Measurements from ENCODE around the gene DAB2IP.

The DAB2IP gene

DNA sequence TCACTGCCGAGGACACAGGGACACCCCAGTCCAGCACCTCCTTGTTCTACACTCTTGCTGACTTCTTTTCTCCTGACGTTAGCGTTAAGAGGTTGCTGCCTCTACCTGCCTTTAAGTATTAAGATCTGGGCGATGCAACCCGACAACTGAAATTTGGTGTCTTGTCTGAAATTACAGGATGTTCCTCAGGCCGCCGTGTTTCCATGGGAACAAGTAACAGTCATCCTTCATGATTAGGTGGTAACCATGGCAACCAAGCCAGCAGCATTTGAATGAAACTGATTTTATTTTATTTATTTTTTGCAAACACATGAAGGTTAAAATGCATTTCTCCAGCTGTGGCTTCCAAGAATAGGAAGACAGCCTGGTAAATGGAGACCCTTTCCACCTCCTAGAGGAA, 20.8 kb downstream of the DAB2IP start:
- Histone ChIP-seq H3K9me3 (ENCODE audit: insufficient read depth, low read length) (no peaks in the 10 kb centered on the region), H3K9me2 (replicated peaks; ENCODE audit: insufficient read depth, low read length) (no peaks in the 10 kb centered on the region), H3K79me2 (ENCODE audit: insufficient read depth, low read length) (no peaks in the 10 kb centered on the region), H3K36me3 (ENCODE audit: low read length) (no peaks in the 10 kb centered on the region), H3K9ac (ENCODE audit: low read length) (no peak overlapping the region), H3K4me3 (ENCODE audit: insufficient read depth, low read length, poor library complexity, severe bottlenecking) (no peak overlapping the region), H3K27ac (ENCODE audit: low read depth, low read length) (no peak overlapping the region), H3K4me2 (ENCODE audit: low read depth, low read length, poor library complexity, severe bottlenecking) (no peak overlapping the region), H4K20me1 (ENCODE audit: low read depth, low read length) (no peaks in the 10 kb centered on the region), H2AFZ (ENCODE audit: low read depth, low read length, severe bottlenecking) (no peak overlapping the region), H3K27me3 (ENCODE audit: low read length) (no peaks in the 10 kb centered on the region), H3F3A (ENCODE audit: insufficient read depth) (no peaks in the 10 kb centered on the region)
- TF ChIP-seq EZH2phosphoT487 (conservative IDR thresholded peaks at IDR 0.05; ENCODE audit: low read length) (no peak), CTCF (IDR thresholded peaks at IDR 0.05; ENCODE audit: insufficient read depth, low read length, poor library complexity, severe bottlenecking) (no peak)

DNA sequence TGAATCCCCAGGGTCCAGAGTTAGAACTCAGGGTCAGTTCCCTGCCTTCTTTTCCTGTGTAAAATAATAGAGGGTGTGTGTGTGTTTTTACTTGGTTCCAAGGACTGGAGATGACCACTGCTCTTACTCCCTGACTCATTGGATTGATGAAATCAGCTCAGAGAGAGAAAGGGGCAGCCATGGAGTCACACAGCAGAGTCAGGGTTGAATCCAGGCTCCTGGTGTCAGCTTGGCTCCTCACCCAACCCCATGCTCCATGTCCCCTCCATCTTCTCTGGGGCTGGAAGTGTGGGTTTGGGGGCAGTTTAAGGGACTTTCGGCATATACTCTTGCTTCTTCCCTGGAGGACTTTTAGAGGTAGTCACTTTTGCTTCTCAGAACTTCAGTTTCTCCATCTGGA, 21.6 kb downstream of the DAB2IP start:
- H3K9me3 ChIP-seq (ENCODE audit: insufficient read depth, low read length) = no peaks in the 10 kb centered on the region
- H3K9me2 ChIP-seq (replicated peaks; ENCODE audit: insufficient read depth, low read length) = no peaks in the 10 kb centered on the region
- H3F3A ChIP-seq (ENCODE audit: insufficient read depth) = no peaks in the 10 kb centered on the region
- no peaks in the 10 kb centered on the region for H4K20me1 ChIP-seq (ENCODE audit: low read depth, low read length)
- H3K79me2 ChIP-seq (ENCODE audit: insufficient read depth, low read length) = no peaks in the 10 kb centered on the region
- H3K36me3 ChIP-seq (ENCODE audit: low read length) = no peaks in the 10 kb centered on the region
- no peak overlapping the region for H3K27ac ChIP-seq (ENCODE audit: low read depth, low read length)
- no peak overlapping the region for H2AFZ ChIP-seq (ENCODE audit: low read depth, low read length, severe bottlenecking)
- H3K4me2 ChIP-seq (ENCODE audit: low read depth, low read length, poor library complexity, severe bottlenecking) = no peak overlapping the region
- no peaks in the 10 kb centered on the region for H3K27me3 ChIP-seq (ENCODE audit: low read length)
- H3K9ac ChIP-seq (ENCODE audit: low read length) = no peak overlapping the region
- TF ChIP-seq EZH2phosphoT487 (conservative IDR thresholded peaks at IDR 0.05; ENCODE audit: low read length) (no peak), CTCF (IDR thresholded peaks at IDR 0.05; ENCODE audit: insufficient read depth, low read length, poor library complexity, severe bottlenecking) (no peak)
- no peak overlapping the region for H3K4me3 ChIP-seq (ENCODE audit: insufficient read depth, low read length, poor library complexity, severe bottlenecking)

GRCh38 chr9:121673576-121673975, 22.1 kb downstream of the DAB2IP start:
- H3K9me3 ChIP-seq (ENCODE audit: insufficient read depth, low read length) = no peaks in the 10 kb centered on the region
- no peaks in the 10 kb centered on the region for H4K20me1 ChIP-seq (ENCODE audit: low read depth, low read length)
- no peaks in the 10 kb centered on the region for H3F3A ChIP-seq (ENCODE audit: insufficient read depth)
- no peaks in the 10 kb centered on the region for H3K27me3 ChIP-seq (ENCODE audit: low read length)
- H3K36me3 ChIP-seq (ENCODE audit: low read length) = no peaks in the 10 kb centered on the region
- TF ChIP-seq EZH2phosphoT487 (conservative IDR thresholded peaks at IDR 0.05; ENCODE audit: low read length) = no peak
- TF ChIP-seq CTCF (IDR thresholded peaks at IDR 0.05; ENCODE audit: insufficient read depth, low read length, poor library complexity, severe bottlenecking) = no peak
- no peaks in the 10 kb centered on the region for H3K79me2 ChIP-seq (ENCODE audit: insufficient read depth, low read length)
- no peak overlapping the region for H2AFZ ChIP-seq (ENCODE audit: low read depth, low read length, severe bottlenecking)
- no peak overlapping the region for H3K9ac ChIP-seq (ENCODE audit: low read length)
- no peak overlapping the region for H3K4me2 ChIP-seq (ENCODE audit: low read depth, low read length, poor library complexity, severe bottlenecking)
- H3K27ac ChIP-seq (ENCODE audit: low read depth, low read length) = no peak overlapping the region
- H3K4me3 ChIP-seq (ENCODE audit: insufficient read depth, low read length, poor library complexity, severe bottlenecking) = no peak overlapping the region
- H3K9me2 ChIP-seq (replicated peaks; ENCODE audit: insufficient read depth, low read length) = no peaks in the 10 kb centered on the region

GRCh38 chr9:121674017-121674416, 22.6 kb downstream of the DAB2IP start:
- no peaks in the 10 kb centered on the region for H3K9me2 ChIP-seq (replicated peaks; ENCODE audit: insufficient read depth, low read length)
- H3K27ac ChIP-seq (ENCODE audit: low read depth, low read length) = no peak overlapping the region

More at GRCh38 chr9:121674017-121674416, 22.6 kb downstream of the DAB2IP start:
- H3K36me3 ChIP-seq (ENCODE audit: low read length) = no peaks in the 10 kb centered on the region
- H3K9ac ChIP-seq (ENCODE audit: low read length) = no peak overlapping the region
- no peak overlapping the region for H2AFZ ChIP-seq (ENCODE audit: low read depth, low read length, severe bottlenecking)
- H4K20me1 ChIP-seq (ENCODE audit: low read depth, low read length) = no peaks in the 10 kb centered on the region
- no peaks in the 10 kb centered on the region for H3F3A ChIP-seq (ENCODE audit: insufficient read depth)
- H3K27me3 ChIP-seq (ENCODE audit: low read length) = no peaks in the 10 kb centered on the region
- TF ChIP-seq CTCF (IDR thresholded peaks at IDR 0.05; ENCODE audit: insufficient read depth, low read length, poor library complexity, severe bottlenecking) (no peak), EZH2phosphoT487 (conservative IDR thresholded peaks at IDR 0.05; ENCODE audit: low read length) (no peak)
- H3K4me3 ChIP-seq (ENCODE audit: insufficient read depth, low read length, poor library complexity, severe bottlenecking) = no peak overlapping the region
- no peaks in the 10 kb centered on the region for H3K9me3 ChIP-seq (ENCODE audit: insufficient read depth, low read length)
- no peak overlapping the region for H3K4me2 ChIP-seq (ENCODE audit: low read depth, low read length, poor library complexity, severe bottlenecking)
- no peaks in the 10 kb centered on the region for H3K79me2 ChIP-seq (ENCODE audit: insufficient read depth, low read length)
